Heart right ventricle (tissue), 16 donors: ENCODE results near the gene ZIC4. TPM values are rescaled to one million over a fixed set of nuclear protein-coding genes. Genes with fewer than 3 reads are reported as not detected.

Source experiments
- ATAC-seq, 8 donors: fragments of 200-7000 bp; cut with Tn5 transposase; one replicate each; pipeline ENCODE4 v1.9.1; 2020; ENCODE audit warnings: mild to moderate bottlenecking in 8 of 8, moderate library complexity in 8 of 8, moderate number of reproducible peaks in 1 of 8
- DNase-seq, 2 donors: peaks; one replicate each; pipeline ENCODE4 v3.0.0-alpha.2; 2020
- H3K27ac ChIP-seq, 10 donors: fragments of 200-600 bp; sonication (generic) in 2 of 10; one replicate each; pipeline versions ENCODE4 v1.5.0 to v1.8.0; 2020 to 2022; ENCODE audit warnings: mild to moderate bottlenecking in 3 of 10
- H3K27me3 ChIP-seq, 7 donors: fragments of 200-600 bp; one replicate each; pipeline ENCODE4 v1.8.0; 2021 to 2022; ENCODE audit warnings: mild to moderate bottlenecking in 2 of 7
- H3K36me3 ChIP-seq, 9 donors: fragments of 200-600 bp; sonication (generic) in 1 of 9; one replicate each; pipeline versions ENCODE4 v1.5.0 to v1.8.0; 2020 to 2022; ENCODE audit warnings: mild to moderate bottlenecking in 2 of 9
- H3K4me1 ChIP-seq, 9 donors: fragments of 200-600 bp; sonication (generic) in 1 of 9; one replicate each; pipeline versions ENCODE4 v1.5.0 to v1.8.0; 2020 to 2022; ENCODE audit warnings: mild to moderate bottlenecking in 4 of 9
- H3K4me3 ChIP-seq, 10 donors: fragments of 200-600 bp; sonication (generic) in 2 of 10; one replicate each; pipeline versions ENCODE4 v1.5.0 to v1.8.0; 2020 to 2022; ENCODE audit warnings: mild to moderate bottlenecking in 7 of 10, moderate library complexity in 2 of 10
- H3K9me3 ChIP-seq, 11 donors: fragments of 200-600 bp in 10 of 11; sonication (generic) in 2 of 11; one replicate each; pipeline versions ENCODE4 v1.5.0 to v1.8.0; 2013 to 2022; ENCODE audit warnings: mild to moderate bottlenecking in 2 of 11, control low read depth in 1 of 11, moderate library complexity in 1 of 11
- CTCF ChIP-seq, 9 donors: fragments of 200-600 bp; sonication (generic) in 2 of 9; IDR thresholded peaks; one replicate each; pipeline versions ENCODE4 v1.5.0 to v1.8.0; 2021 to 2022; ENCODE audit warnings: antibody characterized with exemption in 9 of 9, mild to moderate bottlenecking in 5 of 9, moderate library complexity in 1 of 9
- WGBS, 2 donors: extraction: QIAGEN DNeasy Blood & Tissue Kit; methylation state at CpG; one replicate each; pipeline ENCODE4 v1.1.7; 2013; ENCODE audit warnings: inconsistent platforms in 1 of 2; 5-methylcytosine and 5-hydroxymethylcytosine counted together
- intact Hi-C, 10 donors: fragments of 100-400 bp; cut with DNase I; formaldehyde crosslinking; loops; one replicate each; pipeline versions ENCODE4 v1.11.1 to v1.14.2; 2022
- polyA plus RNA-seq, 2 donors: library from polyadenylated mRNA; stranded (reverse); fragments of 200-250 nt; gene quantifications; one replicate each; pipeline ENCODE4 v1.2.3, GENCODE V29; 2013
- total RNA-seq, 10 donors: library from RNA; stranded (reverse); fragmentation: NEBNext Ultra II Directional in 3 of 10; extraction: Animal tissue kit (Norgen Biotek cat#: 25700) in 3 of 10; gene quantifications; one replicate each; pipeline versions ENCODE4 v1.2.1 to v1.2.4, GENCODE V29; 2021 to 2023
- donor health status: Arrhythmogenic right ventricular cardiomyopathy.
- donor health status: ischemic (EF 13 %, LVEDD 7.1; RV severe dilation, severe dysfunction).
- donor health status: healthy with polysubstance abuse.
- donor health status: DM: no; HTN: yes; CAD: no.
- donor health status: DM: no; HTN: no; CAD: no.
- donor health status: ischemic (EF 25% LVEDD 6.9; RV normal size, moderate dysfunction).
- donor health status: ischemic (EF 25% LVEDD 5.7; RV mildly dilated, moderate dysfunction).
- donor health status: healthy.
- donor health status: DM: yes; HTN: yes; CAD: no.
- donor health status: Ischemic cardiomyopathy.
- donor health status: ischemic (EF 35%, LVEDD 5.7; RV mildly dilated, moderate dysfunction).
- donor health status: nonischemic (EF 11% LVEDD 7.7; RV severe dilation, severe dysfunction).
- donor health status: DM: yes; HTN: yes; CAD: no.
- donor health status: PGD.
- donor health status: ischemic (EF 29% LVEDD 5.4; RV normal size, mild dysfunction).
- donor health status: nonischemic (EF 23%, LVEDD 6.1; RV moderate dilation, normal function).

ZIC4 gene
- total and polyA plus RNA-seq, 12 donors, result not detected

DNA sequence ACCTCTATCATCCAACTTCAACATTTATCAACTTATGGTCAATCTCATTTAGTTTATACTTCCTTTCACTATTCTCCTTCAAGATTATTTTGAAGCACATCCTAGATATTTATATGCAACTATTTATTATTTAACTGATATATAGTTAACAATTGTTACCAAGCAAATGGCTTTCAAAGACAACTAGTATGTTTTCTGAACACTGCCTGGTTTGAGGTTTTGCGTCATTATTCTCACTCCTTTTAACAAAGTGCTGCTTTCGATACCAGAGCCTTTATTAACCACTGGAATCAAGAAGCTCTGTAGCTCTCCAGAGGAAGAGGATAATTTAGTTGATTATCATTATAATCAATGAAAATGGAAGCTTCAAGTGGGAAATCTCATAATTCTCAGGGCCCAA is 22.4 kb upstream of the ZIC4 start:
- WGBS, 2 donors, result 86 to 95% methylated on average over 2 of the region's 2 CpGs
- DNase-seq, result no peak
- no peak for TF ChIP-seq CTCF (IDR thresholded peaks at IDR 0.05)
- Histone ChIP-seq H3K4me3 (no peak overlapping the region), H3K4me1 (peaks cover 0 to 7% (median 0%) of the 10 kb centered on the region in 9 donors), H3K9me3 (no peaks in the 10 kb centered on the region), H3K27ac (no peak overlapping the region), H3K27me3 (peaks cover 12 to 97% (median 70%) of the 10 kb centered on the region in 7 donors), H3K36me3 (no peaks in the 10 kb centered on the region)
- no peak for ATAC-seq
- intact Hi-C loops, result loop anchor here in 1 of 10 donors (10.0 kb wide), 1 partner anchor 54 kb away; no protein-coding TSS in a partner anchor

DNA sequence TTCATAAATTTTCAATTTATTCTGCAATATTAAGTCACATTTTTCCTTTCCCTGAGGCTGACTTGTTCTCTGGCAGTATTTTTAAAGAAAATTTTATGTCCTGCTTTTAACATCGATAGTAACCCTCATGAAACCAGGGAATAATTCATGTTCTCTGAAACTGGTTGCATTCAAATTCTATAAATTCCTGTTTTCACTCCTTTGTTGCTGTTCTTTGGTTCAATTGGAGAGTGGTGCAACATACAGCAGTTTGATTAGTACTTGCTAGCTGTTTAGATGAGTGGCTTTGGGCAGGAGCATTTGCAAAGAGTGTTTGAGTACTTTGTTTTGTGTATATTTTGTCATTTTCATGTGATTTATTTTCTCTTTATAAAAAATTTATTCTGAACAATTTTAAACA is 22.0 kb upstream of the ZIC4 start:
- WGBS, 2 donors, result 81 to 82% methylated on average over 1 of the region's 1 CpG
- no peak for TF ChIP-seq CTCF (IDR thresholded peaks at IDR 0.05)
- Histone ChIP-seq H3K4me1 (peaks cover 0 to 9% (median 0%) of the 10 kb centered on the region in 9 donors), H3K9me3 (no peaks in the 10 kb centered on the region), H3K27ac (no peak overlapping the region), H3K4me3 (no peak overlapping the region), H3K36me3 (no peaks in the 10 kb centered on the region), H3K27me3 (peaks cover 13 to 99% (median 74%) of the 10 kb centered on the region in 7 donors)
- ATAC-seq (no peak), DNase-seq (no peak)
- intact Hi-C loops, result loop anchor here in 1 of 10 donors (10.0 kb wide), 1 partner anchor 54 kb away; no protein-coding TSS in a partner anchor

DNA sequence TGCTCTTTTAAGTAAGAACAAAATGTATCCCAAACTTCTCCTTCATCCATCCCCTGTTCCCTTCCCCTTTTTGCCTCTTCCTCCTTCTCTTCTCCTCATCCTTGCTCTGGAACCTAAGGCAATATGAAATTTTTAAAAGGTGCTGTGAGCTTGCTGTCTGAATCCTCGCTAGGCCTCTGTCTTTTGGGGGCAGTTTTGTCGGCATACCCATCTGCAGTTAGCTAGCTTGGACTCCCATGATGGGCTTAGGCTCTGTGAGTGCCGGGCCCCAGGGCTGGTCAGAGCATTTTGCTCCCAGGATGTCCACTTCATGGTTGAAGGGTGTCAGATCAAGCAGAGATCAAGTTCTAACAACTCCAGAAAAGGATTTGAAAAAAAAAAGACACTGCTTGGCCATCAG is 21.4 kb upstream of the ZIC4 start:
- intact Hi-C loops, result loop anchor here in 1 of 10 donors (10.0 kb wide), 1 partner anchor 53 kb away; no protein-coding TSS in a partner anchor
- Histone ChIP-seq H3K4me3 (no peak overlapping the region), H3K27me3 (peaks cover 18 to 100% (median 80%) of the 10 kb centered on the region in 7 donors), H3K36me3 (no peaks in the 10 kb centered on the region), H3K4me1 (peaks cover 0 to 9% (median 0%) of the 10 kb centered on the region in 9 donors), H3K9me3 (no peaks in the 10 kb centered on the region), H3K27ac (no peak overlapping the region)
- TF ChIP-seq CTCF (IDR thresholded peaks at IDR 0.05), result no peak
- 66 to 69% methylated on average over 3 of the region's 3 CpGs for WGBS, 2 donors
- DNase-seq (no peak), ATAC-seq (no peak)

DNA sequence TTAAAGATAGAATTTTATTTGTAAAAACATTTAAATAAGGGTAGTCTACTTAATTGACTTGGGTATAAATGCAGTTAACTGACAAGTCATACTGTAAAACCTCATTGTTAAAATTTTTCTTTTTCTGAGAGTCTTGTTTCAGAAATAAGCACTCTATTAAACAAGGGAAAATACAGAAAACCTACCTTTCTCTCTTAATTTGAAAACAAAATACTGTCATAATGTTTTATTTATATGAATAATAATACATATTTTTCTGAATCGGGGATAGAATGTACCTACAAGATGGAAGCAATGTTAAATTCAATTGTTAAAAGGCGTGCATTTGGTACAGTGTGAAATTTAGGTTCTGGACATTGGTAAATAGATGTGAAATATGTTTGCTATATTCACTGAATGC is 20.6 kb upstream of the ZIC4 start:
- intact Hi-C loops, result loop anchor here in 1 of 10 donors (10.0 kb wide), 1 partner anchor 52 kb away; no protein-coding TSS in a partner anchor
- Histone ChIP-seq H3K4me1 (peaks cover 0 to 9% (median 0%) of the 10 kb centered on the region in 9 donors), H3K27ac (no peak overlapping the region), H3K27me3 (peaks cover 23 to 100% (median 85%) of the 10 kb centered on the region in 7 donors), H3K36me3 (no peaks in the 10 kb centered on the region), H3K4me3 (no peak overlapping the region), H3K9me3 (no peaks in the 10 kb centered on the region)
- TF ChIP-seq CTCF (IDR thresholded peaks at IDR 0.05), result no peak
- ATAC-seq, result no peak
- DNase-seq, result no peak
- 92 to 95% methylated on average over 2 of the region's 2 CpGs for WGBS, 2 donors
